Endothelial cell of umbilical vein (primary cell): Measurements from ENCODE around the gene SLC25A29.

Source experiments
- CTCF ChIP-seq, 2 donors: IDR thresholded peaks; 1 replicate in 1 of 2; 2 replicates in 1 of 2; pipeline ENCODE4 v1.5.1; 2011; ENCODE audit warnings: low read length in 2 of 2, mild to moderate bottlenecking in 2 of 2, moderate library complexity in 2 of 2, control low read depth in 1 of 2, inconsistent platforms in 1 of 2, low read depth in 1 of 2; ENCODE audit not compliant: insufficient read depth in 1 of 2; ENCODE audit errors: extremely low read depth in 1 of 2
- EZH2 ChIP-seq: IDR thresholded peaks from 2 replicates; pipeline ENCODE4 v1.6.1; 2012; ENCODE audit warnings: borderline replicate concordance, low read depth, mild to moderate bottlenecking, moderate library complexity, low read length, inconsistent platforms; ENCODE audit not compliant: severe bottlenecking
- JUN ChIP-seq: IDR thresholded peaks from 2 replicates; pipeline ENCODE4 v1.6.1; 2011; ENCODE audit warnings: borderline replicate concordance, low read depth; ENCODE audit not compliant: insufficient read length, insufficient read depth
- POLR2A ChIP-seq: IDR thresholded peaks from 2 replicates; pipeline ENCODE4 v1.6.1; 2012; ENCODE audit warnings: low read depth, mild to moderate bottlenecking, control low read depth, low read length
- POLR2AphosphoS5 ChIP-seq: IDR thresholded peaks from 2 replicates; pipeline ENCODE4 v1.6.1; 2012; ENCODE audit warnings: low read depth, mild to moderate bottlenecking, control low read depth, low read length, moderate library complexity; ENCODE audit not compliant: insufficient read depth

- TF ChIP-seq CTCF (IDR thresholded peaks at IDR 0.05; ENCODE audit: extremely low read depth in 1 of 2, insufficient read depth in 1 of 2, low read depth in 1 of 2, low read length in 2 of 2) = peak; percentile 22 to 30
- no peak for TF ChIP-seq POLR2A
- no peak for TF ChIP-seq POLR2AphosphoS5
- TF ChIP-seq JUN = no peak
- no peak for TF ChIP-seq EZH2
These were observed 34.9 kb downstream of the SLC25A29 start for GRCh38 chr14:100271247-100271939.
